Glutamatergic neuron (in vitro differentiated cells): ENCODE measurements around the gene SEC22A. TPM values are rescaled to one million over a fixed set of nuclear protein-coding genes. Genes with fewer than 3 reads are reported as not detected.

Source experiments
- DNase-seq: peaks from one replicate; pipeline ENCODE4 v3.0.0; 2022
- H3K27ac Mint-ChIP-seq: one replicate; pipeline ENCODE4 v1.8.0; 2020; ENCODE audit warnings: mild to moderate bottlenecking, mixed read lengths, inconsistent platforms; ENCODE audit not compliant: unreplicated experiment
- H3K27me3 Mint-ChIP-seq: one replicate; pipeline ENCODE4 v1.8.0; 2020; ENCODE audit warnings: mild to moderate bottlenecking, moderate library complexity, mixed read lengths, inconsistent platforms; ENCODE audit not compliant: unreplicated experiment
- H3K36me3 Mint-ChIP-seq: one replicate; pipeline ENCODE4 v1.8.0; 2020; ENCODE audit warnings: mild to moderate bottlenecking, mixed read lengths, inconsistent platforms; ENCODE audit not compliant: unreplicated experiment
- H3K4me1 Mint-ChIP-seq: one replicate; pipeline ENCODE4 v1.8.0; 2020; ENCODE audit warnings: mild to moderate bottlenecking, low read depth, mixed read lengths, inconsistent platforms; ENCODE audit not compliant: unreplicated experiment
- H3K4me3 Mint-ChIP-seq: one replicate; pipeline ENCODE4 v1.8.0; 2020; ENCODE audit warnings: mild to moderate bottlenecking, mixed read lengths, inconsistent platforms; ENCODE audit not compliant: unreplicated experiment
- H3K9me3 Mint-ChIP-seq: one replicate; pipeline ENCODE4 v1.8.0; 2020; ENCODE audit warnings: mild to moderate bottlenecking, moderate library complexity, mixed read lengths, inconsistent platforms; ENCODE audit not compliant: unreplicated experiment
- total RNA-seq: library from RNA; stranded (reverse); fragmentation: NEBNext Ultra II Directional; extraction: Animal tissue kit (Norgen Biotek cat#: 25700); gene quantifications from one replicate; pipeline ENCODE4 v1.2.1, GENCODE V29; 2021; ENCODE audit not compliant: unreplicated experiment
- TF ChIP-seq, protein P1 (sequence below): fragments of 200-600 bp; sonication (generic); IDR thresholded peaks from one replicate; pipeline ENCODE4 v1.5.0; 2021; ENCODE audit not compliant: partially characterized antibody, unreplicated experiment

Gene SEC22A
- total RNA-seq, 1 donor from 2014 or later, result 14.6 TPM

DNA sequence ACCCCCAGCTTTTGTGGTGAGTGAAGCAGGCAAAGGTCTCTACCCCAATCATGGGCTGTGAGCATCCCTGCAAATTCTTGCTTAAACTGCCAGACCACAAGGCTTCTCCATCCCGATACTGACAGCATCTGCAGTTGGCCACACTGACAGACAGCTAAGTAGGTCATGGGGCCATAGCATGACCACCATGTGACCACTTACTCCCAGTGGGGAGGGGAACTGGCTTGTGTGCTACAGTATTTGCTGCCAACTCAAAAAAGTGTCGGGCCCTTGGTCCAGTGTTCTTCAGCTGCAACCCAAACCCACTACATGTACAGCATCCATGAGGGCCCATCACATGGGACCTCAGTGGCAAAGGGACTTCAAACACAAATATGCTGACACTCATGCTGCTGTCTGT is 103.4 kb downstream of the SEC22A start:
- TF ChIP-seq, protein P1, sequence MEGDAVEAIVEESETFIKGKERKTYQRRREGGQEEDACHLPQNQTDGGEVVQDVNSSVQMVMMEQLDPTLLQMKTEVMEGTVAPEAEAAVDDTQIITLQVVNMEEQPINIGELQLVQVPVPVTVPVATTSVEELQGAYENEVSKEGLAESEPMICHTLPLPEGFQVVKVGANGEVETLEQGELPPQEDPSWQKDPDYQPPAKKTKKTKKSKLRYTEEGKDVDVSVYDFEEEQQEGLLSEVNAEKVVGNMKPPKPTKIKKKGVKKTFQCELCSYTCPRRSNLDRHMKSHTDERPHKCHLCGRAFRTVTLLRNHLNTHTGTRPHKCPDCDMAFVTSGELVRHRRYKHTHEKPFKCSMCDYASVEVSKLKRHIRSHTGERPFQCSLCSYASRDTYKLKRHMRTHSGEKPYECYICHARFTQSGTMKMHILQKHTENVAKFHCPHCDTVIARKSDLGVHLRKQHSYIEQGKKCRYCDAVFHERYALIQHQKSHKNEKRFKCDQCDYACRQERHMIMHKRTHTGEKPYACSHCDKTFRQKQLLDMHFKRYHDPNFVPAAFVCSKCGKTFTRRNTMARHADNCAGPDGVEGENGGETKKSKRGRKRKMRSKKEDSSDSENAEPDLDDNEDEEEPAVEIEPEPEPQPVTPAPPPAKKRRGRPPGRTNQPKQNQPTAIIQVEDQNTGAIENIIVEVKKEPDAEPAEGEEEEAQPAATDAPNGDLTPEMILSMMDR, result no peak
- no peak for DNase-seq
- no peak overlapping the region for H3K4me3 Mint-ChIP-seq
- no peak overlapping the region for H3K27ac Mint-ChIP-seq
- no peaks in the 10 kb centered on the region for H3K9me3 Mint-ChIP-seq
- H3K4me1 Mint-ChIP-seq, result no peaks in the 10 kb centered on the region
- no peaks in the 10 kb centered on the region for H3K27me3 Mint-ChIP-seq
- no peaks in the 10 kb centered on the region for H3K36me3 Mint-ChIP-seq

DNA sequence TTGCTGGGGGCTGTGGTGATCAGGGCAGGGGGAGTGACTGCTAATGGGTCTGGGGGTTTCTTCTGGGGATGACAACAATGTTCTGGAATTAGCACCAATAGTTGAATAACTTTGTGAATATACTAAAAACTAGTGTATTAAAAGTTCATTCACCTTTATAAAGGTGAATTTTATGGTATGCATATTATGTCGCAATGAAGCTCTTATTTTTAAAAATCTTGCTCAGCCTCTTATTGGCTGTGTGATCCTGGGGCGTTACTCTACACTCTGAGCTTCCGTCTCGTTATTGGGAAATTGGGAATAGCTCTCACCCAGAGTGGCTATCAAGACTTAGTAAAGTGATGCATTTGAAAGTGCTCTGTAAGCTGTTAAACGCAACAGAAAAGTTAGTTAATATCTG is 105.3 kb downstream of the SEC22A start:
- H3K4me1 Mint-ChIP-seq, result no peaks in the 10 kb centered on the region
- H3K9me3 Mint-ChIP-seq, result no peaks in the 10 kb centered on the region
- no peaks in the 10 kb centered on the region for H3K36me3 Mint-ChIP-seq
- no peak overlapping the region for H3K27ac Mint-ChIP-seq
- peaks cover 2% of the 10 kb centered on the region for H3K27me3 Mint-ChIP-seq
- no peak for DNase-seq
- TF ChIP-seq, protein P1, result no peak
- H3K4me3 Mint-ChIP-seq, result no peak overlapping the region

DNA sequence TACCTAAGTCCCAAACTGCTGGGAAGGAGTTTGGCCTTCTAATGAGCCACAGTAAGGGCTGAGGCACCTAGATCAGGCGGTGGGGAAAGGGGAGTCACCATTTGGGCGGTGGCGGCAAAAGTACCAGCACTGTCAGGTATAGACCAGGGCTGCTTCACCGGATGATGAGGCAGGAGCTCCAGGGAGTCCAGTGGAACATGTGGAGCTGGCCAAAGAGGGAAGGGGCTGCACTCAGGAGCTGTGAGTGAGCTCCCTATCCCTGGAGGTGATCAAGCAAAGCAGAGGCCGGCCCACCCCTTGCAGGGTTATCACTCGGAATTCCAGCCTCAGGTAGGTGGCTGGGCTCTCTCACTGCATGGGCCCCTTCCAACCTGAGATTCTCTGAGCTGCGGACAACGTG is 108.4 kb downstream of the SEC22A start:
- Mint-ChIP-seq H3K9me3 (peaks cover 4% of the 10 kb centered on the region), H3K27ac (no peak overlapping the region), H3K4me3 (no peak overlapping the region), H3K27me3 (peaks cover 7% of the 10 kb centered on the region), H3K4me1 (no peaks in the 10 kb centered on the region), H3K36me3 (no peaks in the 10 kb centered on the region)
- no peak for DNase-seq
- TF ChIP-seq, protein P1, result no peak

DNA sequence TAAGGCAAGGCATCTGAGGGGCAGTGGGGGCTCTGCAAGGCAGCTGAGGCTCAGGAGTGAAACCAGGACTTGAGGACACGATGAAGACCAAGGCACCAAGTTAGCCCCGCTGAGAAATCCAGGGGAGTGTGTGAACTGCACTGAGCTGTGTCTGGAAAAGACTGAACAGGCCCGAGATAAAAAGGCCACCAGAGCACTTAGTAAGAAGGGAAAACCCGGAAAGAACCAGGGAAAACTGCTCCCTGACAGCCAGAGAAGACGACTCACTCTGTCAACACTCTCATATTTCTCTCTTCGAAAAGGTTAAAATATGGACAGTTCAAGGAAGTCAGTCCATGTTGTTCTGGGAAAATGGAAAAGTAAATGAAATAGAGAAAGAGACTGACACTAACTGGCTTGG is 109.0 kb downstream of the SEC22A start:
- no peak for DNase-seq
- H3K4me3 Mint-ChIP-seq, result no peak overlapping the region
- H3K27ac Mint-ChIP-seq, result no peak overlapping the region
- TF ChIP-seq, protein P1, result no peak
- no peaks in the 10 kb centered on the region for H3K36me3 Mint-ChIP-seq
- H3K9me3 Mint-ChIP-seq, result peaks cover 4% of the 10 kb centered on the region
- H3K4me1 Mint-ChIP-seq, result no peaks in the 10 kb centered on the region
- H3K27me3 Mint-ChIP-seq, result peaks cover 7% of the 10 kb centered on the region

DNA sequence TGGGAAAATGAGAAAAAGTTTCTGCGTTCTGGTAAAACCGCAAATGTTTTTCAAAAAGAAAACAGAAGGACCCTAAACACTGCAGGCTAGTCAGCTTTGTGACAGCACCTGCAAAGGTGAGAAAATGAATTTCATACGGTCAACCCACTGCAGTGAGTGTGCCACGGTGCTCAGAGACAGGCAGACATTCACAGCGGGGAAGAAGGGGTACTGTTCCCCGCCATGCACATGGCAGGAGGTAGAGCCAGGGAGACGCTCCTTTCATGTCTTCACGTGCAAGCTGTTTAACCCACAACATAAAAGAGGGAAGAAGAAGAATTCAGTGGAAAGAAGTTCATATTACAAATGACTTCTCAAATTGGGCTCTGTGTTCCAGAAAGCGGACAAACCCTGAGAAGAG is 109.5 kb downstream of the SEC22A start:
- TF ChIP-seq, protein P1, result no peak
- no peak for DNase-seq
- H3K27ac Mint-ChIP-seq, result no peak overlapping the region
- H3K9me3 Mint-ChIP-seq, result peaks cover 4% of the 10 kb centered on the region
- peaks cover 7% of the 10 kb centered on the region for H3K27me3 Mint-ChIP-seq
- no peak overlapping the region for H3K4me3 Mint-ChIP-seq
- no peaks in the 10 kb centered on the region for H3K36me3 Mint-ChIP-seq
- no peaks in the 10 kb centered on the region for H3K4me1 Mint-ChIP-seq
